NCI-H1092 treated with DMSO at 0.1 percent for 48 hours (cell line): ENCODE results near the gene ZNF835.
"Not testable (repeated sequence)": the region's sequence is repeated elsewhere in the genome, so short reads cannot be mapped to it uniquely, and the experiment has no call there.

Source experiments
- DNase-seq: peaks from one replicate; lab custom pipeline; 2025; lab: John Stamatoyannopoulos, UW

ZNF835 gene

GRCh38 chr19:56671613-56671994 is at the start of gene ZNF835:
ZNF835 (minus strand) TSS chr19:56671757; CDS start chr19:56665198, 6,559 bp downstream.
- peak; percentile 10 for DNase-seq

DNA sequence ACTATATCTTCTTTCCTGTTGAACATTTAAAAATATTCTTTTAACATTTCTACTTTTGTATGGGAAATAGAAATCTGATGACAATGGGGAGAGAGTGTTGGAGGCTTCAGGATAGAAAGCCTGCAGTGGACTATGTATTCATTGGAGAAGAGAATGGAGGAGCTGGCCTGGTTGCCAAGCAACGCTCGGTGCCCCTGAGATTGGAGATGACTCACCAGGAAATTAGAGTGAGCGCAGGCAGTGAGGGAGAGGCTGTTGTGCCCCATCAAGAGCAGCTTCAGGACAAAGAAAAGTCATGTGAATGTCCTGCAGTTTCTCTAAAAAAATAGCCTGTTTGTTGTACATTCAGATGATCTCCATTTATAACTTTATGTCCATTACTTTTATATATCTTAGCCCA is 48.7 kb upstream of the ZNF835 start:
- DNase-seq = peak; percentile 4

- DNase-seq = no peak
These were observed 46.7 kb upstream of the ZNF835 start for GRCh38 chr19:56718231-56718630.

- DNase-seq = no peak
These were observed 41.2 kb upstream of the ZNF835 start for GRCh38 chr19:56712611-56713276.

DNA sequence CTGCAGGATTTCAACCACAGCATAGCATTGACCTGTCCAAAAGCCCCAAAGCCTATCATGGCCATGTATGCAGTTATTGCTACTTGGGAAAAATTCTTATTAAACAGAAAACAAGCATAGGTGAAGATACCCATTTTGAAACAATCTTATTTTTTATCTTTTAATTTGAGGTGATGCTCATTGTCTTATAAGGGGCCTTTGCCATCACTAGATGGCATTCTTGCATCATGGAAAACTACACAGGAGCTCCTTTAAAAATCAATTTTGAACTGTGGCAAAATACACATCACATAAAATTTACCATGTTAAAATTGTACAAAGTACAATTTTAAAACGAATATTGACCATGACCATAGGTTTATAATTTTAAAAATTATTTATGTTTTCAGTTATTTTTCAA is 38.9 kb upstream of the ZNF835 start:
- DNase-seq = no peak

DNA sequence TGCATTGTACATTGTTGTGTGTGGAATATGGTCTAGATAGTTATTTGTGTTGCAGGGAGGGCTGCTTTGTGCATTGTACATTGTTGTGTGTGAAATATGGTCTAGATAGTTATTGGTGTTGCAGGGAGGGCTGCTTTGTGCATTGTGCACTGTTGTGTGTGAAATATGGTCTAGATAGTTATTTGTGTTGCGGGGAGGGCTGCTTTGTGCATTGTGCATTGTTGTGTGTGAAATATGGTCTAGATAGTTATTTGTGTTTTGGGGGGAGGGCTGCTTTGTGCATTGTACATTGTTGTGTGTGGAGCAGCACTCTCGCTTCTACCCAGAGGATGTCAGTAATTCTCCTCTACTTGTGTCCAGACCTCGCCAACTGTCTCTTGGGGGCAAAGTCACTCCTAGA is 36.3 kb upstream of the ZNF835 start:
- no peak for DNase-seq

DNA sequence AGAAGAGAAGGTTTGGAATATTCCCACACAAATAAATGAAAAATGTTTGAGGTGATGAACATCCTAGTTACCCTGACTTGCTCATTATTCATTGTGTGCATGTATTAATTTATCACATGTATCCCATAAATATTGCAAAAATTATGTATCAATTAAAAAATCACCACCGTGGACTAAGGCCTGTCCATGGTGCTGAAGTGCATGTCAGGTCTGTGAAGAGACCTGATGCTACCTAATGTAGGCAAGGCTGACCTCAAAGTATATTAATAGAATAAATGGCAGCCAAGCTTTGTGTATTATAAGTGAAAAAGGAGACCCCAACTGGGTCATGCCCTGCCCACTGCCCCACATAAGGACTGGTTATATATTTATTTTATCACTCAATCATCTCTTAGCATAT is 34.4 kb upstream of the ZNF835 start:
- DNase-seq = no peak

GRCh38 chr19:56701895-56702294 is 30.3 kb upstream of the ZNF835 start:
- no peak for DNase-seq

DNA sequence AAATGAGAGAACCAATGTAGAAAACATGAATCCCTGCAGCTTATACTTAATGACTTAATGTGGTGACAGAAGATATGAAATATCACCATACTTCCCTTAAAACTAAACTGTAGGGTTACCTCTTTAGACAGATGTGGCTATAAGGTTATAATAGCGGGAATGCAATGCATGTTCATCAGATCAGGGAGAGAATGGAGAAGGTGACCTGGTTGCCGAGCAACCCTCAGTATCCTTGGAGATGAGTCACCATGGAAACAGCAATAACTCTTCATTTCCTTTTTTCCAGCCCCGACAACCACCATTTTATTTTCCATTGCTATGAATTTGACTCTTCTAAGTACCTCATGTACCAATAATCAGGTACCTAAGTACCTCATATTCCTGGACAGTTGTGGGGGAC is 28.0 kb upstream of the ZNF835 start:
- no peak for DNase-seq

GRCh38 chr19:56692206-56692895 is 20.8 kb upstream of the ZNF835 start:
- no peak for DNase-seq

DNA sequence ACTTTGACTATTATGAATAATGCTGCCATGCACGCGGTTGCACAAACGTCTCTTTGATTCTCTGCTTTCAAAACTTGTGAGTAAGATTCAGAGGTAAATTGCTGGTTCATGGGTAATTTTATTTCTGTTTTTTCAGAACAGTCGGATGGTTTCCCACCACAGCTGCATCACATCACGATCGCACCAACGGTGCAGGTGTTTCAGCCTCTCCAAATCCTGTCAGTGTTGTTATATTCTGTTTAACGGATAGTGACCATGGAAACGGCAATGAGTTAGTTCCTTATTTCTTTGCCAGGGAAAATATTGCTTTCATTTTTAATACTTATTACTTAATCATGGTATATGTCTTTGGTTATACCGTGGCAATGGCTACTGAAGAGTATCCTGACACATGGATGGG is 19.1 kb upstream of the ZNF835 start:
- no peak for DNase-seq

- DNase-seq = no peak
These were observed 17.6 kb upstream of the ZNF835 start for GRCh38 chr19:56689198-56689597.

DNA sequence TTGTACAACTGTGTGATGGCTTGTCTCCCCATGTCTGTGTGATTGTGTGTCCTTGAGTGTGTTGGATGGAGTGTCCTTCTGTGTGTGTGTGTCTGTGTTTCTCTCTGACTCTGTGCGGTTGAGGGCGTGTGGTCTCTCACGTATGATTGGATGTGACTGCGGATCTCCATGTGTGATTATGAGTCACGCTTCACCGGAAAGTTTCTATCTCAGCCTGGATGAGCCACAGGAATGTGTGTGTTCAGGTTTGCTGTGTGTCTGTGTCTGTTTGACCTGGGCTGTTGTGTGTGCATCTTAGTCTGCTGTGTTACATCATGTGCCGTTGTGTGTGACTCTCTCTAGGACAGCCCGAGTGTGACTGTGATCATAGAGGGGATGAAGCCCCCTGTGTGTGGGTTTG is 15.5 kb upstream of the ZNF835 start:
- DNase-seq = no peak

DNA sequence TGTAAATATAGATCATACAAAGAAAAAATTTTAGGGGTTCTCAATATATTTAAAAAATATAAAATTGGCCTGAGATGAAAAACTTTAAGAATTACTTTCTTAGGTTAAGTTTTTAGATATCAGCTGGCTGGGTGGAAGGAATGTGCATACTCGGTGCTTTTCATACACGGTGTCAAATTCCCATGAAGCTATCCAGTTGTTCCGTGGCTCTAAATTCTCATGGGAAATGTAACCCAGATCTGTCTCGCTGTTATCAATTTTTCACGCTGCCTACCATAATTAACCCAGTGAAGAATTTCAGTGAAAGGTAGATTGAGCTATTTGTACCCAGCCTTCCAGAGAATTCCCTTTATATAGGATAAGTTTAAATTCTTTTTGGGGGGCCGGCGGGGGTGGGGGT is 11.6 kb upstream of the ZNF835 start:
- no peak for DNase-seq

GRCh38 chr19:56681702-56682101 is 10.1 kb upstream of the ZNF835 start:
- no peak for DNase-seq

GRCh38 chr19:56678205-56678604 is 6.6 kb upstream of the ZNF835 start:
- DNase-seq = no peak

- not testable (repeated sequence) for DNase-seq
These were observed 1.1 kb upstream of the ZNF835 start for GRCh38 chr19:56672610-56673009.

GRCh38 chr19:56670961-56671612 is 470 bp downstream of the ZNF835 start:
- peak; percentile 13 for DNase-seq

GRCh38 chr19:56670401-56670960 is 1.1 kb downstream of the ZNF835 start:
- DNase-seq = no peak

DNA sequence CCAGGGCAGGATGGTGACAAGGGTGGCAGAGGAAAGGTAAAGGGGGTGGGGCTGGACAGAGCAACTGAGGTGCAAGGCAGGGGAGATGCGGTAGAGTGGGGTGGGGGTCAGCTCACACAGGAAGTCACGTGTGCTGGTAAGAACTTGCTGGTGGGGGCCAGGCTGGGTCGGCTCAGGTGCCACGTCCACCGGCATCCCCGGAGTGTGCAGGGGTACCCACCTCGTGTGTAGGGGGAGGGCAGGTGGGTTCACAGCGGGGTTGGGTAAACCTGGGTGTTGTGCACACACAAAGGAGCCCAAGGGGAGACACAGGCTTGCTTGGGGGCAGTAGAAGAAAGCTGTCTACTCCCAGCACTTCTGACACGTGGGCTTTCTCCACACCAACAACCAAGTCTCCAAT is 2.9 kb downstream of the ZNF835 start:
- no peak for DNase-seq

- no peak for DNase-seq
These were observed 4.2 kb downstream of the ZNF835 start for GRCh38 chr19:56667311-56667870.

- DNase-seq = no peak
These were observed 7.0 kb downstream of the ZNF835 start for GRCh38 chr19:56664511-56664910.
